T-helper 2 cell treated with Interferon-gamma antibody and Interleukin-4, amounts not matched to agents 100 ng/mL and 5 ng/mL, for 36 hours (primary cell): Measurements from ENCODE around the gene C20orf202. TPM values are rescaled to one million over a fixed set of nuclear protein-coding genes. Genes with fewer than 3 reads are reported as not detected.
"Not testable (repeated sequence)": the region's sequence is repeated elsewhere in the genome, so short reads cannot be mapped to it uniquely, and the experiment has no call there.

Experiments
- intact Hi-C: fragments of 100-400 bp; cut with micrococcal nuclease; formaldehyde crosslinking; loops from one replicate; pipeline ENCODE4 v1.15.1; 2023
- total RNA-seq: library from RNA; stranded (reverse); gene quantifications from 2 replicates; pipeline ENCODE4 v1.2.3, GENCODE V29; 2022

Gene C20orf202
- total RNA-seq, 1 donor from 2014 or later, result not detected

- intact Hi-C loops, result loop anchor here (5.0 kb wide), 1 partner anchor 237 kb away; no protein-coding TSS in a partner anchor
Measured at GRCh38 chr20:1209447-1210387, 6.5 kb downstream of the C20orf202 start.

DNA sequence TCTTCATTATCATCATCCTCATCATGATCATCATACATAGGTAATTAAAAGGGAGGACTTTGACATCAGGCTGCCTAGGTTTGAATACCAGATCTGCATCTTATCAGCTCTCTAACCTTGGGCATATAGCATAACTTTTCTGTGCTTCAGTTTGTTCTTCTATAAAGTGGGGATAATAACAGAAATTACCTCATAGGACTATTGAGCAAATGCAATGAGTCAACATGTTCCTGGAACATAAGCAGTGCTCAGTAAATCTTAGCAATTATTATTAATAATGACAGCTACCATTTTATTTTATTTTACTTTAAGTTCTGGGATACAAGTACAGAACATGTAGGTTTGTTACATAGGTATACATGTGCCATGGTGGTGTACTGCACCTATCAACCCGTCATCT is 7.2 kb downstream of the C20orf202 start:
- intact Hi-C loops, result loop anchor here (5.0 kb wide), 1 partner anchor 238 kb away; no protein-coding TSS in a partner anchor

DNA sequence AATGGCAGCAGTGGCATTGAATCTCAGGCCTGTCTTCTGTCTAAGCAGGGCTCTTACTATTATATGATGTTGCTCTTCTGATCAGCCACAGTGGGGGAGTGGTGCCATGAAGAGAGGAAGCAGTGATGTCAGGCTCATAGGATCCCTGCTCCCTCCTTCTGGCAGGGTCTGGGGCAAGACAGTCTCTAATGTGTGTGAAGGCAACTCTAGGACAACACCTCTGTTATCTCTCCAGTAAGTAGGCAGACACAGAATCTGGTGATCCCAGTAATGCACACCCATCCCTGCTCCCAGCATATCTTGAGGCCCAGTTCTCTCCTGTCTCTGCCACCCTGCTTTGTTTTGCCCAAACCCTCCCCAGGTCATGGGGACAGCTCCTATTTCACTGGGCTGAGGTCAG is 8.8 kb downstream of the C20orf202 start:
- intact Hi-C loops, result loop anchor here (5.0 kb wide), 1 partner anchor 240 kb away; no protein-coding TSS in a partner anchor

DNA sequence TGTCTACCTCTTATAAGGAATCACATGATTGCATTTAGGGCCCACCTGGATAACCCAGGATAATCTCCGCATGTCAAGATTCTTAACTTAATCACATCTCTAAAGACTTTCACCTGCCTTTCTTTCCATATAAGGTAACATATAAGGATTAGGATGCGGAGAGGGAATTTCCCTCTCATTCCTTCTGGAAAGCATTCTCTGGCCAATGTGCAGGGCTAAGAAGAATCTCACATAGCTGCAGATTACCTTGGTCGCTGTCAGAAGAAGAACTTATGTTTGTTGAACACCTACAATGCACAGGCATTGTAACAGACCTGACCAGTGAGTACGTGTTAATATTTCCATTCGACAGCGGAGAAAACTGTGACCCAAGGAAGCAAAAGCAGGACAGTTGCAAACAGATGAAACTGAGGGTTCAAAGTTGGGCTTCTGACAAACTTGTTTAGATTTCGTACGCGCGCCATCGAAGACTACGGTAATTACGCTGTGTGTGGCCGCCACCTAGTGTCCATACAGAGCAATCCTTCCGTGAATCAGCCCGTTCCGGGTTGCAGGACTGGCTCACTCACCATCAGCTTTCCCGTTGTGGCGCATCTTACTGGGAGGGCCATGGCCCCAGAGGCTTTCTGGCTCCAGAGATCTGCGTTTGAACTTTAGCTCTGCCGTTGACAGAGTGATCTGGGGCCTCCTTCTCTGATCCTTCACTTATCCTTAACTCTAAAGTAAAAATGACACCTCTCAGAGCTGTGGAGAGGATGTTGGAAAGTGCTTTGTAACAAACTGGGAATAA is 9.5 kb downstream of the C20orf202 start:
- intact Hi-C loops, result loop anchor here (1.0 to 5.0 kb wide), 3 partner anchors 105 to 397 kb away; no protein-coding TSS in a partner anchor

DNA sequence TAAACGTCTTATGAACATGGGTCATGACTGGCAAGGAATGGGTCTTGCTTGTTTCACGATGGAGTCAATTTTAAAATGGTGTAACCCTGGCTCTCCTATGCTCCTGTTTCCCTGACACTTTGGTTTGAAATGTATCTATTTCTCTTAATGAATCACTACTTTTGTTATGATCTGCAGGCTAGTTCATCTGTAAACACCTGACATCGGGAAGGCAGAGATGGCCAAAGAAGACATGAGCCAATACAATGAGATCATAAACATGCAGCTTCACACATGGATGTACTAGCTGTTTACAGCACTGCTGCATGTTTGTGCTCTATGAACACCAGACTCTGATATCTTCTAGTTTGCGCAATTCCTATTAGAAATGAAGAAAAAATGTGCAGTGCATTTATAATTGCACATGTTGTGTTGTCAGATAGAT is 11.6 kb downstream of the C20orf202 start:
- intact Hi-C loops, result loop anchor here (5.0 kb wide), 1 partner anchor 243 kb away; no protein-coding TSS in a partner anchor

GRCh38 chr20:1215386-1216170 is 12.3 kb downstream of the C20orf202 start:
- intact Hi-C loops, result no loop called here

GRCh38 chr20:1216527-1217427 is 13.5 kb downstream of the C20orf202 start:
- intact Hi-C loops, result not testable (repeated sequence)

DNA sequence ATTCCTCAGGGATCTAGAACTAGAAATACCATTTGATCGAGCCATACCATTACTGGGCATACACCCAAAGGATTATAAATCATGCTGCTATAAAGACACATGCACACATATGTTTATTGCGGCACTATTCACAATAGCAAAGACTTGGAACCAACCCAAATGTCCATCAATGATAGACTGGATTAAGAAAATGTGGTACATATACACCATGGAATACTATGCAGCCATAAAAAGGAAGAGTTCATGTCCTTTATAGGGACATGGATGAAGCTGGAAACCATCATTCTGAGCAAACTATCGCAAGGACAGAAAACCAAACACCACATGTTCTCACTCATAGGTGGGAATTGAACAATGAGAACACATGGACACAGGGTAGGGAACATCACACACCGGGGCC is 19.5 kb downstream of the C20orf202 start:
- intact Hi-C loops, result not testable (repeated sequence)

- intact Hi-C loops, result no loop called here
Measured at GRCh38 chr20:1224205-1224890, 21.1 kb downstream of the C20orf202 start.

GRCh38 chr20:1225263-1225782 is 22.1 kb downstream of the C20orf202 start:
- intact Hi-C loops, result loop anchor here (1.0 to 5.0 kb wide), 3 partner anchors 100 to 172 kb away; partner anchors contain the start of gene PSMF1

GRCh38 chr20:1225783-1226654 is 22.8 kb downstream of the C20orf202 start, which contains the start of gene RAD21L1:
TSS of gene RAD21L1 (plus strand) at chr20:1226044. CDS start at chr20:1228454, 2,410 bp downstream.
- intact Hi-C loops, result loop anchor here (1.0 to 5.0 kb wide), 5 partner anchors 40 to 211 kb away; partner anchors contain the start of genes PSMF1 and SNPH

DNA sequence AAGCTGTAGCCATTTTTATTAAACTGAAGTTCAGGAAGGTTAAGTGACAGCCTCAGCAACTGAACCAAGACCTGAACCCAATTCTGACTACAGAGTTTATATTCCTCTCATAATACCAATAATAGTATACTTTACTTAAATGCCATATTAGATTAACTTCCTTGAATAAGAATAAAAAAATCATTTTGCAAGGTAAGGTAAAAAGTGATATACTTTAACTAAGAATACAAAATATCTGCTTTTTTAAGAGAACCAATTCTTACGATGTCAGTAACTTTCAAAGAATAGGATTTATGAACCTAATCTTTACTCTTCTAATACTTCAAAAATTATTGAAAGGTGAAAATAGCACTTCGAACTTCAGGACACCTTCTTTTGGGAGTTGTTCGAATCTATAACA is 26.3 kb downstream of the C20orf202 start:
- intact Hi-C loops, result loop anchor here (5.0 kb wide), 1 partner anchor 168 kb away; no protein-coding TSS in a partner anchor

DNA sequence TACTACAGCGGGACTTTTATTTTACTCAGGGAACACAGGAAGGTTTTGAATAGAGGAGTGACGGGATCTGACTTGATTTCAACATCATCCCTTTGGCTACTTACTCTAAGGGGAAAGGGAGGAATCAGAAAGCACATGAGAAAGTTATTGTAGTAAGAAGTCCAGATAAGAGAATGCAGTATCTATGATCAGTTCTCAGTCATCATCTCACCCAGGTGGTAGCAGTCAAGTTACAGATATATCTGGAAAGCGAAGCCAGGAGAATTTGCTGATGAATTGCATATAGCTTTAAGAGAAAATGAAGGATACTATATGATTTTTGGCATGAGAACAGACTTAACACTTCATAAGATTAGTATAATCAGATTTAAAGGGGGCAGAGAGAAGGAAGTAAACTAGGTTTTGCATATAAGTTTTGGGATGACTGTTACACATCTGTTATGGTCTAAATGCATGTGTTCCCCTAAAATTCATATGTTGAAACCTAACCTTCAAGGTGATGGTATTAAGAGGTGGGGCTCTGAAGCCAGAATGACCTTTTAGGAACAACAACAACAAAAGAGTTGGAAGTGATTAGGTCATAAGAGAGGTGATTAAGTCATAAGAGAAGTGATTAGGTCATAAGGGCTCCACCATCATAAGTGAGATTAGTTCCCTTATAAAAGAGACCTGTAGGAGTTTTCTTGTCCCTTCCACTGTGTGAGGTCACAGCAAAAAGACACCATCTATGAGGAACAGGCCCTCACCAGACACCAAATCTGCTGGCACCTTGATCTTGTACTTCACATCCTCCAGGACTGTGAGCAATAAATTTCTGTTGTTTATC is 29.2 kb downstream of the C20orf202 start:
- intact Hi-C loops, result no loop called here

DNA sequence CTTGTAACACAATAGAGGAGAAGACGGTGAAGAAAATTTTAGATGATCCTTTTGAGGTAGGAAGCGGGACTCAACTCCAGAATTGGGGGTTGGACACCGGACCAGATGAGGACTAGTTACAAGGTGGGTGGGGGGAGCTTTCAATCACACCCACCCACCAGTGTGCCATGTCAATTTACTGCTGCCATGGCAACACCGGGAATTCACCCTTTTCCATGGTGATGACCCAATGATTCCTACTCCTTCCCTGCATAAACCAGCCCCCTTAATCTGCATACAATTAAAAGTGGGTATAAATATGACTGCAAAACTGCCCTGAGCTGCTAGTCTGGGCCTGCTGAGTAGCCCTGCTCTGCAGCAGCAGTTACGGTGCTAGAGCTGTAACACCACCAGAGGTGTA is 37.3 kb downstream of the C20orf202 start:
- intact Hi-C loops, result no loop called here

- intact Hi-C loops, result no loop called here
Measured at GRCh38 chr20:1241456-1241855, 38.2 kb downstream of the C20orf202 start.

DNA sequence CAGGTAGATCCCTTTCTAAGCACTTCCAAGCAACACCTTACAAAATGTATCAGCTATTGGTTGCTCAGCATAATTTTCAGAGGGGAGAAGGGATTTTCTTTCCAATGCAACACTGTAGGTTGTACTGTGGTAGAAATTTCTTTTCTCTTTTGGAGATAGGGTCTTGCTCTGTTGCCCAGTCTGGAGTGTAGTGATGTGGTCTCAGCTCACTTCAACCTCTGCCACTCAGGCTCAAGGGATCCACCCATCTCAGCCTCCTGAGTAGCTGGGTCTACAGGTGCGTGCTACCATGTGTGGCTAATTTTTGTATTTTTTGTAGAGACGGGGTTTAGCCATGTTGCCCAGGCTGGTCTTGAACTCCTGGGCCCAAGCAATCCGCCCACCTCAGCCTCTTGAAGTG is 38.8 kb downstream of the C20orf202 start:
- intact Hi-C loops, result no loop called here

DNA sequence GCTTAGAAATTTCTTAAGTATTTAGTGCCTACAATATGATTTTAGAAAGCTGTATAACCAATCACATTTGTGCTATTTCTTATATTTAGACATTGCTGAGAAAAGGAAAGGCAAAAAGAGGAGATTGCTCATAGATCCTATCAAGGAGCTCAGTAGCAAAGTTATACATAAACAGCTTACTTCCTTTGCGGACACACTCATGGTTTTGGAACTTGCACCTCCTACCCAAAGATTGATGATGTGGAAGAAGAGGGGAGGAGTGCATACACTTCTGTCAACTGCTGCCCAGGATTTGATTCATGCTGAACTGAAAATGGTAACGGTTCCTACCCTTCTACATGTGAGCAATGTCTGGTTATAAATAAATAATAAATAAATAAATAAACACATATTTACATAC is 39.3 kb downstream of the C20orf202 start:
- intact Hi-C loops, result no loop called here
